ENCODE results near the gene LEPR. TPM values are rescaled to one million over a fixed set of nuclear protein-coding genes. Genes with fewer than 3 reads are reported as not detected.
"Not testable (repeated sequence)": the region's sequence is repeated elsewhere in the genome, so short reads cannot be mapped to it uniquely, and the experiment has no call there.

The LEPR gene
- polyA plus RNA-seq, 3 donors from 2014 or later = 2.2 to 6.3 (median 2.4) TPM

GRCh38 chr1:65457868-65458267 is 37.4 kb downstream of the LEPR start:
- Mint-ChIP-seq H3K27me3 (ENCODE audit: low read depth in 3 of 3) (peaks cover 0 to 5% (median 3%) of the 10 kb centered on the region in 3 donors), H3K36me3 (peaks cover 0 to 13% (median 4%) of the 10 kb centered on the region in 3 donors), H3K4me3 (no peak overlapping the region), H3K4me1 (peaks cover 10 to 16% of the 10 kb centered on the region in 2 donors), H3K9me3 (peaks cover 0 to 9% (median 3%) of the 10 kb centered on the region in 6 donors), H3K27ac (peak overlapping the region in 1 of 6 donors; percentile 10)
- DNase-seq = no peak

GRCh38 chr1:65458730-65459396 is 38.4 kb downstream of the LEPR start:
- no peak overlapping the region for H3K4me3 Mint-ChIP-seq
- H3K36me3 Mint-ChIP-seq = peaks cover 0 to 13% (median 4%) of the 10 kb centered on the region in 3 donors
- H3K27me3 Mint-ChIP-seq (ENCODE audit: low read depth in 3 of 3) = peaks cover 0 to 5% (median 0%) of the 10 kb centered on the region in 3 donors
- peaks cover 10 to 16% of the 10 kb centered on the region in 2 donors for H3K4me1 Mint-ChIP-seq
- no peak overlapping the region for H3K27ac Mint-ChIP-seq
- DNase-seq = no peak
- H3K9me3 Mint-ChIP-seq = peaks cover 0 to 9% (median 7%) of the 10 kb centered on the region in 6 donors

GRCh38 chr1:65459397-65459768 is 38.9 kb downstream of the LEPR start:
- Mint-ChIP-seq H3K4me3 (no peak overlapping the region), H3K36me3 (peaks cover 0 to 13% (median 4%) of the 10 kb centered on the region in 3 donors), H3K4me1 (peaks cover 10 to 16% of the 10 kb centered on the region in 2 donors), H3K9me3 (peaks cover 0 to 10% (median 6%) of the 10 kb centered on the region in 6 donors), H3K27ac (no peak overlapping the region), H3K27me3 (ENCODE audit: low read depth in 3 of 3) (peaks cover 0 to 5% (median 0%) of the 10 kb centered on the region in 3 donors)
- no peak for DNase-seq

GRCh38 chr1:65465837-65466236 is 45.4 kb downstream of the LEPR start:
- DNase-seq; H3K4me3 Mint-ChIP-seq; H3K36me3 Mint-ChIP-seq; H3K27me3 Mint-ChIP-seq (ENCODE audit: low read depth in 3 of 3); H3K4me1 Mint-ChIP-seq; H3K27ac Mint-ChIP-seq: not testable (repeated sequence)
- peaks cover 0 to 16% (median 1%) of the 10 kb centered on the region in 6 donors for H3K9me3 Mint-ChIP-seq

- H3K4me3 Mint-ChIP-seq = no peak overlapping the region
- no peaks in the 10 kb centered on the region for H3K27me3 Mint-ChIP-seq (ENCODE audit: low read depth in 3 of 3)
- no peak for DNase-seq
- no peak overlapping the region for H3K27ac Mint-ChIP-seq
- no peaks in the 10 kb centered on the region for H3K4me1 Mint-ChIP-seq
- peaks cover 0 to 16% (median 1%) of the 10 kb centered on the region in 6 donors for H3K9me3 Mint-ChIP-seq
- peaks cover 0 to 3% (median under 1%) of the 10 kb centered on the region in 3 donors for H3K36me3 Mint-ChIP-seq
Measured at GRCh38 chr1:65467536-65467935, 47.1 kb downstream of the LEPR start.

GRCh38 chr1:65469126-65469888 is 48.8 kb downstream of the LEPR start:
- no peak overlapping the region for H3K4me3 Mint-ChIP-seq
- peaks cover 0 to 3% (median 0%) of the 10 kb centered on the region in 3 donors for H3K36me3 Mint-ChIP-seq

GRCh38 chr1:65469889-65470340 is 49.4 kb downstream of the LEPR start:
- no peak overlapping the region for H3K4me3 Mint-ChIP-seq
- peaks cover 0 to 5% (median 1%) of the 10 kb centered on the region in 6 donors for H3K9me3 Mint-ChIP-seq
- H3K4me1 Mint-ChIP-seq = no peaks in the 10 kb centered on the region
- peaks cover 0 to 3% (median 0%) of the 10 kb centered on the region in 3 donors for H3K36me3 Mint-ChIP-seq
- no peak overlapping the region for H3K27ac Mint-ChIP-seq
- DNase-seq = no peak
- H3K27me3 Mint-ChIP-seq (ENCODE audit: low read depth in 3 of 3) = no peaks in the 10 kb centered on the region

More at GRCh38 chr1:65469126-65469888, 48.8 kb downstream of the LEPR start:
- H3K27me3 Mint-ChIP-seq (ENCODE audit: low read depth in 3 of 3) = no peaks in the 10 kb centered on the region
- H3K27ac Mint-ChIP-seq = no peak overlapping the region
- no peaks in the 10 kb centered on the region for H3K4me1 Mint-ChIP-seq
- peaks cover 0 to 6% (median 1%) of the 10 kb centered on the region in 6 donors for H3K9me3 Mint-ChIP-seq
- no peak for DNase-seq

Other genes starting within 250 kb of the LEPR start
- gene DNAJC6, start 111.1 kb upstream of the LEPR start, polyA plus RNA-seq = under 1 TPM in 2 of 3 donors, not detected in 1; 0.04 to 0.06 TPM
- 10 to 100 TPM; 11.9 to 24.8 (median 17.6) TPM for gene LEPROT, start within 50 bp of the LEPR start, polyA plus RNA-seq